CD4-positive, alpha-beta T cell treated with Interleukin-21 for 1 hour (primary cell): ENCODE data around the gene ERAS.
A peak's percentile ranks its signal among the peaks of the same experiment; 100 is the strongest.

ENCODE experiments used
- DNase-seq: peaks from one replicate; pipeline ENCODE4 v3.0.0-alpha.2; 2020

The ERAS gene

GRCh38 chrX:48826135-48826875 lies at the start of gene ERAS:
ERAS (plus strand) TSS chrX:48826513; CDS start chrX:48829124, 2,611 bp downstream.
- peak; percentile 16 for DNase-seq

GRCh38 chrX:48776818-48777439 lies 49.4 kb upstream of the ERAS start:
- no peak for DNase-seq

- DNase-seq = no peak
Observed at GRCh38 chrX:48779399-48779798, 46.9 kb upstream of the ERAS start.

GRCh38 chrX:48781705-48782104 lies 44.6 kb upstream of the ERAS start:
- no peak for DNase-seq

- no peak for DNase-seq
Observed at GRCh38 chrX:48782216-48782615, 44.1 kb upstream of the ERAS start.

- no peak for DNase-seq
Observed at GRCh38 chrX:48782795-48783194, 43.5 kb upstream of the ERAS start.

GRCh38 chrX:48784726-48785125 lies 41.6 kb upstream of the ERAS start:
- DNase-seq = no peak

GRCh38 chrX:48785186-48785539 lies 41.1 kb upstream of the ERAS start:
- DNase-seq = no peak

GRCh38 chrX:48785540-48786214 lies 40.6 kb upstream of the ERAS start:
- DNase-seq = no peak

- DNase-seq = no peak
Observed at GRCh38 chrX:48786341-48786800, 39.9 kb upstream of the ERAS start, which contains the start of gene GATA1. GATA1 (plus strand) TSS chrX:48786590; CDS start chrX:48791110, 4,520 bp downstream.

GRCh38 chrX:48786825-48787504 lies 39.3 kb upstream of the ERAS start:
- no peak for DNase-seq

GRCh38 chrX:48787505-48788443 lies 38.5 kb upstream of the ERAS start:
- no peak for DNase-seq

- DNase-seq = no peak
Observed at GRCh38 chrX:48789366-48790220, 36.7 kb upstream of the ERAS start.

- no peak for DNase-seq
Observed at GRCh38 chrX:48790477-48790876, 35.8 kb upstream of the ERAS start.

- no peak for DNase-seq
Observed at GRCh38 chrX:48791063-48791820, 35.1 kb upstream of the ERAS start.

GRCh38 chrX:48792219-48792618 lies 34.1 kb upstream of the ERAS start:
- no peak for DNase-seq

GRCh38 chrX:48793935-48794334 lies 32.4 kb upstream of the ERAS start:
- no peak for DNase-seq

- no peak for DNase-seq
Observed at GRCh38 chrX:48794340-48794910, 31.9 kb upstream of the ERAS start.

- no peak for DNase-seq
Observed at GRCh38 chrX:48794911-48795515, 31.3 kb upstream of the ERAS start.

GRCh38 chrX:48798318-48798717 lies 28.0 kb upstream of the ERAS start:
- DNase-seq = no peak
